Mesenchymal stem cell (in vitro differentiated cells and primary cell): Measurements from ENCODE around the gene RABGAP1L.

Source experiments
- DNase-seq: peaks from one replicate; pipeline ENCODE4 v3.0.0-alpha.2; 2013
- H2AFZ ChIP-seq: one replicate; pipeline ENCODE4 v1.6.1; 2013; ENCODE audit warnings: low read depth, mild to moderate bottlenecking, control low read depth, inconsistent platforms, low read length, moderate library complexity
- H2AK5ac ChIP-seq: 2 replicates; pipeline ENCODE4 v1.6.1; 2013; ENCODE audit warnings: low read length, moderate library complexity, mild to moderate bottlenecking, inconsistent platforms; ENCODE audit not compliant: severe bottlenecking
- H2BK120ac ChIP-seq: one replicate; pipeline ENCODE4 v1.6.1; 2013; ENCODE audit warnings: low read depth, mild to moderate bottlenecking, inconsistent platforms, low read length, moderate library complexity
- H2BK12ac ChIP-seq, 2 experiments: one replicate each; pipeline ENCODE4 v1.6.1; 2013; ENCODE audit warnings: inconsistent platforms in 2 of 2, low read length in 2 of 2, mild to moderate bottlenecking in 2 of 2, moderate library complexity in 2 of 2, control low read depth in 1 of 2
- H2BK15ac ChIP-seq: one replicate; pipeline ENCODE4 v1.6.1; 2013; ENCODE audit warnings: mild to moderate bottlenecking, low read depth, inconsistent platforms; ENCODE audit not compliant: poor library complexity, severe bottlenecking
- H2BK5ac ChIP-seq: 2 replicates; pipeline ENCODE4 v1.6.1; 2013; ENCODE audit warnings: low read depth, mild to moderate bottlenecking, low read length, control low read depth, inconsistent platforms; ENCODE audit not compliant: poor library complexity, severe bottlenecking
- H3K14ac ChIP-seq, 2 experiments: one replicate each; pipeline ENCODE4 v1.6.1; 2013; ENCODE audit warnings: inconsistent platforms in 2 of 2, low read length in 2 of 2, control low read depth in 1 of 2, mild to moderate bottlenecking in 1 of 2, moderate library complexity in 1 of 2
- H3K18ac ChIP-seq, 2 experiments: one replicate each; pipeline ENCODE4 v1.6.1; 2013; ENCODE audit warnings: inconsistent platforms in 2 of 2, low read length in 2 of 2, control low read depth in 1 of 2, low read depth in 1 of 2, mild to moderate bottlenecking in 1 of 2
- H3K23ac ChIP-seq, 2 experiments: one replicate each; pipeline ENCODE4 v1.6.1; 2013; ENCODE audit warnings: inconsistent platforms in 2 of 2, low read length in 2 of 2, mild to moderate bottlenecking in 2 of 2, moderate library complexity in 2 of 2, control low read depth in 1 of 2
- H3K27ac ChIP-seq: 2 replicates; pipeline ENCODE4 v1.5.1; 2013; ENCODE audit warnings: mild to moderate bottlenecking, moderate library complexity, low read length, control low read depth, inconsistent platforms; ENCODE audit not compliant: poor library complexity, severe bottlenecking
- H3K27me3 ChIP-seq, 2 experiments: 2 replicates each; pipeline versions ENCODE4 v1.6.1 to v1.7.0; 2013; ENCODE audit warnings: low read length in 2 of 2, mild to moderate bottlenecking in 2 of 2, moderate library complexity in 2 of 2, control low read depth in 1 of 2, inconsistent platforms in 1 of 2; ENCODE audit not compliant: control insufficient read depth in 1 of 2, insufficient read depth in 1 of 2
- H3K36me3 ChIP-seq, 2 experiments: 2 replicates each; pipeline versions ENCODE4 v1.6.1 to v1.7.0; 2013; ENCODE audit warnings: low read length in 2 of 2, control low read depth in 1 of 2, inconsistent platforms in 1 of 2, low read depth in 1 of 2, mild to moderate bottlenecking in 1 of 2; ENCODE audit not compliant: insufficient read depth in 2 of 2, control insufficient read depth in 1 of 2
- H3K4ac ChIP-seq, 2 experiments: one replicate each; pipeline ENCODE4 v1.6.1; 2013; ENCODE audit warnings: inconsistent platforms in 2 of 2, low read length in 2 of 2, mild to moderate bottlenecking in 2 of 2, moderate library complexity in 2 of 2, control low read depth in 1 of 2, low read depth in 1 of 2
- H3K4me1 ChIP-seq: 2 replicates; pipeline ENCODE4 v1.6.1; 2013; ENCODE audit warnings: low read depth, low read length, control low read depth; ENCODE audit not compliant: control insufficient read depth, insufficient read depth
- H3K4me2 ChIP-seq: 2 replicates; pipeline ENCODE4 v1.6.1; 2013; ENCODE audit warnings: low read length, mild to moderate bottlenecking, inconsistent platforms; ENCODE audit not compliant: poor library complexity, severe bottlenecking
- H3K4me3 ChIP-seq, 2 experiments: 2 replicates each; pipeline versions ENCODE4 v1.5.1 to v1.7.0; 2013; ENCODE audit warnings: low read length in 2 of 2, mild to moderate bottlenecking in 2 of 2, control low read depth in 1 of 2, low read depth in 1 of 2; ENCODE audit not compliant: insufficient read depth in 1 of 2
- H3K79me1 ChIP-seq: replicated peaks from 2 replicates; pipeline ENCODE4 v1.6.1; 2013; ENCODE audit warnings: mild to moderate bottlenecking, control low read depth, low read length, inconsistent platforms; ENCODE audit not compliant: poor library complexity, severe bottlenecking
- H3K9ac ChIP-seq: 2 replicates; pipeline ENCODE4 v1.7.0; 2013; ENCODE audit warnings: mild to moderate bottlenecking, low read length, moderate library complexity
- H3K9me3 ChIP-seq: 2 replicates; pipeline ENCODE4 v1.7.0; 2013; ENCODE audit warnings: mild to moderate bottlenecking, low read length; ENCODE audit not compliant: control insufficient read depth
- H4K8ac ChIP-seq: one replicate; pipeline ENCODE4 v1.6.1; 2013; ENCODE audit warnings: inconsistent platforms, mild to moderate bottlenecking, low read length, moderate library complexity
- H4K91ac ChIP-seq: one replicate; pipeline ENCODE4 v1.6.1; 2013; ENCODE audit warnings: mild to moderate bottlenecking, low read length, inconsistent platforms
- WGBS: methylation state at CpG from one replicate; pipeline ENCODE4 v1.1.7; 2013; ENCODE audit warnings: mixed read lengths; 5-methylcytosine and 5-hydroxymethylcytosine counted together

Gene RABGAP1L

GRCh38 chr1:174393885-174394284 is 234.6 kb downstream of the RABGAP1L start:
- H4K91ac ChIP-seq, result no peak overlapping the region
- no peak overlapping the region for H2BK5ac ChIP-seq
- no peak overlapping the region for H2AK5ac ChIP-seq
- no peaks in the 10 kb centered on the region for H3K79me1 ChIP-seq
- WGBS, result 100% methylated on average over 2 of the region's 4 CpGs
- H2BK12ac ChIP-seq, result no peak overlapping the region
- H3K4me3 ChIP-seq, result no peak overlapping the region
- H3K4me1 ChIP-seq, result peaks cover 2% of the 10 kb centered on the region
- no peak overlapping the region for H3K14ac ChIP-seq
- no peak for DNase-seq
- no peak overlapping the region for H3K18ac ChIP-seq
- H2BK15ac ChIP-seq, result no peak overlapping the region
- no peak overlapping the region for H3K4ac ChIP-seq
- peaks cover 2 to 10% of the 10 kb centered on the region in 2 experiments for H3K36me3 ChIP-seq
- no peaks in the 10 kb centered on the region for H3K27me3 ChIP-seq
- H2AFZ ChIP-seq, result no peak overlapping the region
- no peak overlapping the region for H4K8ac ChIP-seq
- no peak overlapping the region for H3K9ac ChIP-seq
- H3K9me3 ChIP-seq, result peaks cover 10% of the 10 kb centered on the region
- H3K27ac ChIP-seq, result no peak overlapping the region
- no peak overlapping the region for H3K4me2 ChIP-seq
- no peak overlapping the region for H3K23ac ChIP-seq
- H2BK120ac ChIP-seq, result no peak overlapping the region

GRCh38 chr1:174397261-174397660 is 237.9 kb downstream of the RABGAP1L start:
- no peak overlapping the region for H3K18ac ChIP-seq
- H3K23ac ChIP-seq, result no peak overlapping the region
- H3K4me2 ChIP-seq, result no peak overlapping the region
- peaks cover 2 to 10% of the 10 kb centered on the region in 2 experiments for H3K36me3 ChIP-seq
- peak overlapping the region in 1 of 2 experiments; percentile 24 for H2BK12ac ChIP-seq
- H2BK15ac ChIP-seq, result no peak overlapping the region
- H3K14ac ChIP-seq, result peak overlapping the region in 1 of 2 experiments; percentile 48
- peak; percentile 61 for DNase-seq
- H2BK5ac ChIP-seq, result no peak overlapping the region
- H3K4me1 ChIP-seq, result peaks cover 2% of the 10 kb centered on the region
- no peak overlapping the region for H4K8ac ChIP-seq
- H2AFZ ChIP-seq, result no peak overlapping the region
- H4K91ac ChIP-seq, result no peak overlapping the region
- WGBS, result 88% methylated on average over 1 of the region's 1 CpG
- no peak overlapping the region for H3K4me3 ChIP-seq
- H3K79me1 ChIP-seq, result no peaks in the 10 kb centered on the region
- peak overlapping the region in 1 of 2 experiments; percentile 11 for H3K4ac ChIP-seq
- no peak overlapping the region for H2BK120ac ChIP-seq
- H3K9me3 ChIP-seq, result peaks cover 10% of the 10 kb centered on the region
- no peaks in the 10 kb centered on the region for H3K27me3 ChIP-seq
- H2AK5ac ChIP-seq, result no peak overlapping the region
- no peak overlapping the region for H3K27ac ChIP-seq
- H3K9ac ChIP-seq, result no peak overlapping the region

DNA sequence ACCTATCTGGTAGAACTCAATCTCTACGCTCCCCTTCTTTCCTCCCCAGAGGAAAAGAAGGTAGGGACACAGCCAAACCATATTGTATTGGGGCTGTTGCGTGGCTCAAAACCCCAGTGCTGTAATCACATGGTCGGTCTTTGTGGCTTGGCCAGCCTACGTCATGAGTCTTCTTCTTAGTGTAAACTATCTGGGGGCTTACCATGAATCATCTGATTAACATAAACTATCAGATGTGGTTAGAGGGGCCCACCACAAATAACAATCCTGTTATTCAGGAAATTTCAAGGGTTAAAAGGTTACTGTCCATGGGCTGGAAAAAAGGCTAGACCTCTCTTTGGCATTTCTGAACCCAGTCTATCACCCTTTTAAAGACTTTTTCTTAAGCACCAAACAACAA is 238.9 kb downstream of the RABGAP1L start:
- H3K9ac ChIP-seq, result no peak overlapping the region
- H3K4ac ChIP-seq, result no peak overlapping the region
- WGBS, result 19% methylated on average over 3 of the region's 4 CpGs
- H3K18ac ChIP-seq, result peak overlapping the region in 1 of 2 experiments; percentile 8
- no peak overlapping the region for H2BK120ac ChIP-seq
- no peak overlapping the region for H3K14ac ChIP-seq
- no peak overlapping the region for H4K8ac ChIP-seq
- peak; percentile 95 for DNase-seq
- H3K27me3 ChIP-seq, result no peaks in the 10 kb centered on the region
- no peak overlapping the region for H3K4me3 ChIP-seq
- H3K9me3 ChIP-seq, result peaks cover 9% of the 10 kb centered on the region
- no peak overlapping the region for H3K23ac ChIP-seq
- no peak overlapping the region for H3K4me2 ChIP-seq
- no peaks in the 10 kb centered on the region for H3K79me1 ChIP-seq
- H4K91ac ChIP-seq, result no peak overlapping the region
- no peak overlapping the region for H2BK15ac ChIP-seq
- H2AFZ ChIP-seq, result no peak overlapping the region
- H3K27ac ChIP-seq, result no peak overlapping the region
- peaks cover 2% of the 10 kb centered on the region for H3K4me1 ChIP-seq
- no peak overlapping the region for H2BK5ac ChIP-seq
- peaks cover 2 to 10% of the 10 kb centered on the region in 2 experiments for H3K36me3 ChIP-seq
- H2AK5ac ChIP-seq, result no peak overlapping the region
- H2BK12ac ChIP-seq, result no peak overlapping the region

DNA sequence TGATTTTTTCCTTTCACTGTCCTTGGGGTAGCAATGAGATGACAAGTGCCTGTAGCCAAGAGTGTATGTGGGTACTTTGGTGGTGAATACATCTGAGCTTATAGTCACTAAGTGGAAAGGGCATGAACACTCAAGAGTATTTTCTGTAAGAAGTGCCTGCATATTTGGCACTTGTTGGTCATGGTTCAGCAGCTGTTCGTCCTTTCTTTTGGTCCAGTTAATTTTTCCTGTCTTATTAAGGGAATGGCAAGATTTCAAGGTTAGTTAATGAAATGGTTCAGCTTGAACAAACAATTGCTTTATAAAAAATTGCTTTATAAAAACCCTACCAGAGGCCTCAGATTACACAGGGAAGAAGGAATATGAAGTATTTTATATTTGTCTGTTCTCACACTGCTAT is 239.9 kb downstream of the RABGAP1L start:
- 67% methylated on average over 1 of the region's 1 CpG for WGBS
- no peak overlapping the region for H2BK120ac ChIP-seq

More for the DNA sequence above, 239.9 kb downstream of the RABGAP1L start:
- no peak overlapping the region for H2BK5ac ChIP-seq
- no peak overlapping the region for H2BK15ac ChIP-seq
- no peaks in the 10 kb centered on the region for H3K79me1 ChIP-seq
- H3K23ac ChIP-seq, result no peak overlapping the region
- H4K91ac ChIP-seq, result no peak overlapping the region
- no peak overlapping the region for H2BK12ac ChIP-seq
- H3K4me3 ChIP-seq, result no peak overlapping the region
- H2AFZ ChIP-seq, result no peak overlapping the region
- H3K9me3 ChIP-seq, result no peaks in the 10 kb centered on the region
- H3K9ac ChIP-seq, result no peak overlapping the region
- no peak overlapping the region for H3K4me2 ChIP-seq
- H3K27ac ChIP-seq, result no peak overlapping the region
- no peak overlapping the region for H3K14ac ChIP-seq
- peaks cover 2% of the 10 kb centered on the region for H3K4me1 ChIP-seq
- H4K8ac ChIP-seq, result no peak overlapping the region
- no peak overlapping the region for H2AK5ac ChIP-seq
- no peaks in the 10 kb centered on the region for H3K27me3 ChIP-seq
- peak; percentile 9 for DNase-seq
- H3K18ac ChIP-seq, result no peak overlapping the region
- H3K4ac ChIP-seq, result no peak overlapping the region
- H3K36me3 ChIP-seq, result peaks cover 0 to 5% of the 10 kb centered on the region in 2 experiments
